HG03097 (cell line): Measurements from ENCODE around the gene POLR3A.
"Not testable (repeated sequence)": the region's sequence is repeated elsewhere in the genome, so short reads cannot be mapped to it uniquely, and the experiment has no call there.

Experiments
- ATAC-seq: cut with Tn5 transposase; IDR thresholded peaks from one replicate; pipeline ENCODE4 v1.9.1; 2021; ENCODE audit not compliant: unreplicated experiment, low FRiP score

The POLR3A gene

DNA sequence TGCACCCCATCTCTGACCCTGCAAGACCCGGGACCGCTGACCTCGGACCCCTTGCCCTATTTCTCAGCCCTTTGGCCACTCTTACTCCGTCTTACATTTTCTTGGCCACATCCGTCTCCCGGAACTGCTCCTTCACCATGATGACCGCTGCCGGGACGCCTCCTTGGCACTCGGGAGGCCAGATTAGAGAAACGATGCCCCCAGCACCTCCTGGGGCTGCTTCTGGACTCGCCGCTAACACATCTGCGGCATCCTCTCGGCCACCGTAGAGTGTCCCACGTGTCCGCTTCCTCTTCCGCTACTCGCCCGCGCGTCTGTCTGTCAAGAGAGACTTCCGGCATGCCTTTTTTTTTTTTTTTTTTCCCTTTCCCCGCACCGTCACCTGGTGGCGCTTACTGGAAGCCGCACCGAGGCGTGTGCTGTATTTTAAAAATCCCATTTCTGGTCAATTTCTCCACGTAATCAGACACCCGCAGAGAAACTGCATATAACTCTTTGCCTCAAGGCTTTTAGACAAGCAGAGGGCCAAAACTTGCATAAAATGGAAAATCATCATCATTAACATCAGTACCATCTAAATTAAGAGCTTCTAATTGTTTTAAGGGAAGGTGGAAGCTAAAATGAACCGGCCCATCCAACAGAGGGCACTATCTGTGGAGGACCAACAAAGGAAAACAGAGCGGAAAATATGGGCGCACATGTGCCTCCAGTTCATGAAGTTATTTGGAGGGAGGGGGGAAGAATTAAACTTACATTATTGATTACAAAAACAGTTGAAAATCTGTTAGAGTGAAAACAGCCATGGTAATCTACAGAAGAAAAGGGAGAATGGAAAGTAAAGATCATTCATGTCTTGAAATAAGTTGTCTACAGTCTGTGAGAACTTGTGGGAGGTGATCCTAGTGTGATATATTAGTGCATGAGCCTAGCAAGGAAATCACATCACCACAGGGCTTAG lies at the start of gene POLR3A:
POLR3A (minus strand) TSS at position 247 of the 958 bp plus-strand sequence; CDS start at position 139, 108 bp downstream.
- peak; percentile 54 for ATAC-seq

DNA sequence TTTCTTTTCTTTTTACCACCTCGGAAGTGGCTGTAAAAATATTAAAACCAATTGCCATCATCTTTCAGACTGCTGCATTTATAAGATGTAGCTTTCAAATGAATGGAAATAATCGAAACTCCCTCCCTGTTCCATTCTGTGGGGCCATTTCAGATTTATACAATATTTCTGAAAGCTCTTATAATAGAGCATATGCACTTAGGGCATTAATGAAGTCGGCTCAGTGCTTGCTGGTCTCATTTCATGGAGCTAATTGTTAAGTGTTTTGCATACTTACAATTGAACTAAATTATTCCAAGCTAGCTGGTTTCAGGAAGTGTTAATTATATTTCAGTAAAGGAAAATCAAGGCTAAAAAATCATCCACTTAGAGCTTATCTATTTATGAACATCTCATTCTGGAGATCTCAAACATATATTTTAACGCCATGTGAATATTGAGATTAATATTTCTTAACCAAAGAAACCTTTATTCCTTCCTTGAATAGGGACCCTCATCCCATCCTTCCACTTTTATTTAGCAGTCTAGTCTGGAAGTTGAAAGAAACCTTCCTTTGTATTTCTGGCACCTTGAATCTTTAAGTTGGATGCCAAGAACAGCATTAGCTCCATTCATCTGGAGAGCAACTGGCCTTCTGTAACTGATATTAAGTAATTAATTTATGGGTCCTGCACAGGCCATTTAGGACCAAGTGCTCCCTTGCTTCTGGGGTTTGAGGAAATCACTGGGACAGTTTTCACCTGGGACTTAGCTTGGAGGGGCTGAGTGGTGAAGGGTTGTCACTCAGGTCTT lies 49.4 kb upstream of the POLR3A start:
- no peak for ATAC-seq

DNA sequence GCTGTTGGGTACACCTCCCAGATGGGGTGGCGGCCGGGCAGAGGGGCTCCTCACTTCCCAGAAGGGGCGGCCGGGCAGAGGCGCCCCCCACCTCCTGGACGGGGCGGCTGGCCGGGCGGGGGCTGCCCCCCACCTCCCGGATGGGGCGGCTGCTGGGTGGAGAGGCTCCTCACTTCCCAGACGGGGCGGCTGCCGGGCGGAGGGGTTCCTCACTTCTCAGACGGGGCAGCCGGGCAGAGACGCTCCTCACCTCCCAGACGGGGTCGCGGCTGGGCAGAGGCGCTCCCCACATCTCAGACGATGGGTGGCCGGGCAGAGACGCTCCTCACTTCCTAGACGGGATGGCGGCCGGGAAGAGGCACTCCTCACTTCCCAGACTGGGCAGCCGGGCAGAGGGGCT lies 46.5 kb upstream of the POLR3A start:
- ATAC-seq: not testable (repeated sequence)

DNA sequence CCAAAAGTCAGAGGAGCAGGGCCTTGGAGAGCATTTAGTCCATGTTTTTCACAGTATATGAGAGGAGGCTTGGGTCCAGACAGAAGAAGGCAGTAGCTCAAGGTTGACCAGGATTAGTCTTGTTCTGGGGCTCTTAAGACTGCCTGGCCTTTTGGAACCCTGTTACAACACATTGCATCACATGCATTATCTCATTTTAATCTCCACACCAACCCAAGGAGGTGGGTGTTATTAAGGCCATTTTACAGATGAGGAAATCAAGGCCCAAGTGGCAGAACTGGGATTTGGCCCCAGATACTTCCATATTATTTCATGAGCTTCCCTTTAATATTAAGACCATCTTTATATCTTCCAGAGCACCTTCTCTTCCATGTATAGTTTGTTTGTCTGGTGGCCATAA lies 43.2 kb upstream of the POLR3A start:
- ATAC-seq: no peak

DNA sequence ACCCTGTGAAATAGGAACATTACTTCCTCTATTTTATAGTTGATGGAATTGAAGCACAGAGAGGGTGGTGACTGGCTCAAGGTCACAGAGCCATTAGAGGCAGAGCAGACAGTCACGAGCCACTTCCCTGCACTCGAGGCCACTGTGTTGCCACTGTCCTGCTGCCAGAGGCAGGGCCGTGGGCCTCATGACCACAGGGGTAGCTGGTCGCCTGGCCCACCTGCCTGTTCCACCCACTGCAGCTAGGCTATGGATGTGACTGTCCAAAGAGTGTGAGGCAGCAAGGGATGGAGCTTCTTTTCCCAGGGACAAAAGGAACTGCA lies 42.5 kb upstream of the POLR3A start:
- ATAC-seq: no peak

DNA sequence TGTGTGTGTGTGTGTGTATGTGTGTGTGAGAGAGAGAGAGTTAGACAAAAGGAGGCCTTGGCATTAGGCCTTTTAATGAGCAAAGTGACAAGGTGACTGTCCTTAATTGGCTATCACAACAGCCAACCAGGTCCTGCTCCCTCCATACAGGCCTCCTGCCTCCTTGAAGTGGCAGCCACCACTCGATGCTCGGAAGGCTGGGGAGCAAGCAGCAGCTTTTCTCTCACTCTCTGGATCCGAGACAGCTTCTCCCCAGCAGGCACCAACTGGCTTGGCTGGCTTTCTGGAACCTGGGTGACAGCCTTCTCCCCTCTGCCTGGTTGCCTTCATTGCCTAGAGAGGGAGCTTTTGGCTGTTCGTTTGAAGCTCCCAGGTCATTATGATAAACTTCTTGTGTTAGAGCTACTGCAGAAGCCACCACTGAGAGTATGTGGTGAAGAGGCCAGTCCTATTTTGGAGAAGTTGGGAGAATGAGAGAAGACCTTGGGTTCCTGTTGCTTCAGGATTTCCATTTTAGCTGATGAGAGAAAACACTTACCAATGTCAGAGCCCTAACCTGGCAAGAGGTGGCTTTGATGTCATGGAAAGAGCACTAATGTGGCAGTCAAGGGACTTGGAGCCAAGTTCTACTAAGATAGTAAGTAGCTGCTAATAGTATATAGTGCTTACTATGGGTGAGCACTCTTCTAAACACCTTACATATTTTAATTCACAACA lies 42.0 kb upstream of the POLR3A start:
- ATAC-seq: no peak

DNA sequence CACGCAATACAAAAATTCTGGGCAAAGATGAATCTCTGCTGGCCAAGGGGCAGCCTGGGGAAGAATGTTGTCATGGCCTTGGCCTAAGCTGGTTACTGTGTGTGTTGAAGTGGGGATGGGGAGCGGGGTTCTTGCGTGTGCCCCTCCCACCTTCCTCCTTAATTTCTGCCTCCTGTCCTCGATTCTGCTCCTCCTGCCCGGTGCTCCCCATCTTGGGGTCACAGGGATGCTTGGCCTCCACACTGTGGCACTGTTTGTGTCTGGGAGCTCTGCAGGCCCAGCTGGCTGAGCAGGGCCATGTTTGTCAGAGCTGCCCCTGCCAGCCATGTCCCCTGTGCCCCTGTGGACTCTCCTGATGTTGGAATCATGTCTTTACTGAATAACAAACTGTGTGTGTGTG lies 41.4 kb upstream of the POLR3A start:
- ATAC-seq: no peak

DNA sequence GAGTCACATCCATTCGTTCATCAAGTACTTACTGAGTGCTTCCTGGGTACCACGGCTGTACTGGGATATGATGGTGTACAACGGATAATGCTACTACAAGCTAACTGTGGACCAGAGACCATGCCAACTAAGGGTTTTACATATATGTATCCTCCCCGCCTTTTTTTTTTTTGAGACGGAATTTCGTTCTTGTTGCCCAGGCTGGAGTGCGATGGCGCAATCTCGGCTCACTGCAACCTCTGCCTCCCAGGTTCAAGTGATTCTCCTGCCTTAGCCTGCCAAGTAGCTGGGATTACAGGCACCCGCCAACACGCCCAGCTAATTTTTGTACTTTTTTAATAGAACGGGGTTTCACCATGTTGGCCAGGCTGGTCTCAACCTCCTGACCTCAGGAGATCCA lies 40.7 kb upstream of the POLR3A start:
- not testable (repeated sequence) for ATAC-seq

DNA sequence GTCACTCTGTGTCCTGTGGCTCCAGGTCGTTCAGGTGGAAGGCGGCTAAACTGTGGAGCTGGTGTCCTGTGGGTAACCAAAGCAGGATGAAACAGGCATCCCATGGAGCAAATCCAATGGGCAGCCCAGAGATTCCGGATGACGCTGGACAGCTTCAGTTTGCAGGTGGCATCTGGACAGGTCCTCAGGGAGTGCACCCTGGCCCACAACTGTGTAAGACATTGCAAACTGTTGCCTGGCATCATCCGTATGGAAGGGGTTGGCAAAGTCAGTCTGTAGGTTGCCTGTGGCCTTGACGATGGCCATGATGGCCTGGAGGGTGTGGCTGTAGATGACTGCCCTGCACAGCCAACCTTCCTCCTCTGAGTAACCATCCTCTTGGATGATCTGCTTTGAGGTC lies 39.8 kb upstream of the POLR3A start:
- ATAC-seq: no peak

DNA sequence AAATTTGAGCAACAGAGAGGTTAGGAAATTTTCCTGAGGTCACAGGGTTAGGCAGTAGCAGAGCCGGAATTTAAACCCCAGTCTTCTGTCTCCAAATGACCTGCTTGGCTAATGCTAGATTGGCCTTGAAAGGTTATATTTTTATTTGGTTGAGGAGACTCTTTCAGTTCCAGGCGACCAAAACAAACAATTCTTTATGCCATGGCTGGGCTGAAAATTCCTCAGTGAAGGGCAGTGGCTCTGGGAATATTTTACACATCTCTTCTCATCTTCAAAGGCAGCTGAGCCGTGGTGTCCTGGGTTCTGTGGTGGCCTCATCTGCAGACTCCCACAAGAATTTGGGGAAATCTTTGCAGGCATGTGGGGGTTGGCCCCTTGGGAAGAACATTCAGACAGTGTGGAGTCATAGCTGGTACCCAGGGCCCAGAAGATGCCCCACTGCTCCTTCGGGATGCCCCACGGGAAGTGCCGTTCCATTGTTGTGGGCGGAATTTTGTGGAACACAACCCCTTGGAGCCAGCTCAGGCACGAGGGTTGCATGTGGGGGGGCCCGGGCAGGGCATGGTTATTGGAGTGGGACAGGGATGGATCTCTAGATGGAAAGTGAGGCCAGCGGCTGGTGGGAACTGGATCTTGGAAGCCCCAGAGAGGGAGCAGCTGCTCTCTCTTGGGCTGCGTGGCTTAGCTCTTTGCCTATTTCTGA lies 37.6 kb upstream of the POLR3A start:
- no peak for ATAC-seq

DNA sequence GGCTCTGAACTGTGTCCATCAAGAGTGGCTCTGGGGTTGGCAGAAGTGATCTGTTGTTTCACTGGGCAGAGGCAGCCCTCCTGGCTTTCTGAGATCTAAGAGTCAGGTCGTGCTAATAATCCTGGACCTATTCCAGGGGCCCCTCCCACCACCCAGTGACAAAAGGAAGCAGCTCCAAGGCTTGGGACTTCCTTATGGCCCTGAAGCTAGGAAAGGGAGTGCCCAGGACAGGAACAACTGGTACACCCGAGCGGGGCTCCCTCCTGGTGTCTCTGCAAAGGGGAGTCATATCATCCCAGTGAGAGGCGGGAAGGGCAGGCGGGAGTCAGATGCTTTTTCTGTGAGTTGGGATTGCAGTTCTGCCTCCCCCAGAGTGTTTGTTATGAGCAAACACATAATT lies 36.7 kb upstream of the POLR3A start:
- ATAC-seq: no peak

DNA sequence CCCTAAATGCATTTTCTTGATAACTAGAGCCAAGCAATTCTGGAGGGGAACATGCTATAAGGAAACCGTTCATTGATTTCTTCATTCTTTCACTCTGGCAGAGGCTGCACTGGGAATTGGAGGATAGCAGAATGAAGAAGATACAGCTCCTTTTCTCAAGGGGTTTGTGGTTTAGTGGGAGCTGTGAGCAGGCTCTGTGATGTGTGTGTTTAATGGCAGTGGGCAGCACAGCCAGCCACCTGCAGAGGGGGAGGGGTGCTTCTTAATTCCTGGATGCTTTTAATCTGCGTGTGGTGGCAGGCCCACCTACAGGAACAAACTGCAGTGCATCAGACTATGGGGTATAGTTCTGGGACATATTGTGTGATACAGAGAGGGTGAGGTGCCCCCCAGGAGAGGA lies 36.3 kb upstream of the POLR3A start:
- ATAC-seq: no peak

DNA sequence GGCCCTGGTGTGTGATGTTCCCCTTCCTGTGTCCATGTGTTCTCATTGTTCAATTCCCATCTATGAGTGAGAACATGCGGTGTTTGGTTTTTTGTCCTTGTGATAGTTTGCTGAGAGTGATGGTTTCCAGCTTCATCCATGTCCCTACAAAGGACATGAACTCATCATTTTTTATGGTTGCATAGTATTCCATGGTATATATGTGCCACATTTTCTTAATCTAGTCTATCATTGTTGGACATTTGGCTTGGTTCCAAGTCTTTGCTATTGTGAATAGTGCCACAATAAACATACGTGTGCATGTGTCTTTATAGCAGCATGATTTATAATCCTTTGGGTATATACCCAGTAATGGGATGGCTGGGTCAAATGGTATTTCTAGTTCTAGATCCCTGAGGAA lies 35.6 kb upstream of the POLR3A start:
- not testable (repeated sequence) for ATAC-seq

DNA sequence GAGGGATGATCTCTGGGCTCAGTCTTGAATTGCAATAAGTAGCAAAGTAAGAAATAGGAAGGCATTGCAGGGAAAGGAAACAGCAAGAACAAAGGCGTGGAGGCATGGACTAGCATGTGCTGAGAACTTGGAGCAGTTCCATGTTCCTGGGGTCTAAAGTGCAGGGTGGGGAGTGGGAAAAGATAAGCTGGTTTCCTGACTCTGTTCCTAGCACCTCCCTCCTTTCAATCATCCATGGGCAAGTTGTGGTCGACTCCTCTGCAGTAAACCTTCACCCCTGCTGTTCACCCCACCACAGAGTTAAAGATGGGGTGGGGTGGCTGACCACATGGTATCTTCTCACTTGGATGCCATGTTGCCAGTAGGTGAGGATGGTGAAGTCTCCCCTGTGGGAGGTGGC lies 33.9 kb upstream of the POLR3A start:
- ATAC-seq: no peak

DNA sequence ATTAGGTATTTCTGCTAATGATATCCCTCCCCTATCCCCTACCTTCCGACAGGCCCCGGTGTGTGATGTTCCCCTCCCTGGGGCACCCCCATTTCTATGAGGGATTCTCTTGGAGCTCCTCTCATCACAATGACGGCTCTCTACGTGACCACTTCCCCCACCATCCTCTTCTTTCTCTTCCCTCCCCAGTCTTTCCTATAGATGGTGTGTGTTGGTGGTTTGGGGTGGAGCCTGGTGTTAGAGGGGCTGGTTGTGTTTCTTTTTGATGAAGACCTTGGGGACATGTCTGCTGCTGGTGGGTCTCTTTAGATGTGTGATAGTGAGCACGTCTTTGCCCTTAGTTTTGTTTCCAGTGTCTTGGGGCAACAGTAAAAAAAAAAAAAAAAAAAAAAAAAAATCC lies 33.0 kb upstream of the POLR3A start:
- no peak for ATAC-seq

DNA sequence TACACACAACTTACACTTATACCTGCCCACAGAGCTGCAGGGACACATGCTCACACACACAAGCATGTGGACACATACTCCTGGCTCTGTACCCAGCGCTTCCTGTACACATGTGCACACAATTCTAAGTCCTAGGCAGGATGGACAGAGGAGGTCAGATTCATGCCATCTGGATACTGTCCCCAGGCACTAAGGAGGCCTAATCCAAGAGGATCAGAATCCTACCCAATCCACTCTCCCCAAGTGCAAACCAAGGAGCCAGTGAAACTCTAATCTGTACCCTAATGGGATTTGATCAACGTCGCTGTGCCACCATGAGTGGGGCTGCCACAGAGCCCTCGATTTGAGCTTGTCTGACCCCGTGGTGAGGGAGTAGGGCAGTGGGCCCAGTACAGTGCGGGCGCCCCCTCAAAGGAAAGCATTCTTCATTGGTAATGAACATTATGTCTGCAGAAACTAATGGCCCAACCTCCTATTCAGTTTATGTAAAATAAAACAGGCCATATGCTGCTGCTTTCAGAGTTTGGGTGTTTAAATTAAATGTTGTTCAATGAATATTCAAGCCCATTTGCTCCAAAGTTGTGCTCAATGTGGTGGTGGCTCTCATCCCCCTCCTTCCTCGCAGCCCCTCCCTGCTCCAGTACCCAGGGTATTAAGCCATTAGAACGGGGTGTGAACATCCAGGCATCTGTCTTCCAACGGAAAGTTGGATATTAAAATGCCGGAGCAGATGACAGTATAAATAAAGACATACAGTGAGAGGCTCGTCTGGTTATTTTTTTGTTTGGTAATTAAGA lies 30.8 kb upstream of the POLR3A start:
- ATAC-seq: no peak

DNA sequence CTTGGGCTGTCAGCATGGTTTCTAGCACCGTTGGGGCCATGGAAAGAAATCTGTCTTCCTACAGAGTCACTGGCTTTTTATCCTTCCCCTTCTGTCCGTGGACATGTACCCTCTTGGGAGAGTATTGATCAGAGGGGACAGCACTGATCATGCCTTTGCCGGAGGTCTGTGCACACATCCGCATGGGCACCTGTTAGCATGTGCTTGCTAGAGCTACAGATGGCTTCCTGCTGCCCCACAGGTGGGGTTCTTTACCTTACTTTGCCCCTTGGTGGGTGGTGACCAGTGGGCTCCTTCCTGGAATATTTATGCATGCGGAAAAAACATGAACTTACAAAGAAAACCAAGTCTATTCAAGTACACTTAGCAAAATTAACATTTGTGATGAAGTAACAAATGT lies 29.2 kb upstream of the POLR3A start:
- no peak for ATAC-seq

DNA sequence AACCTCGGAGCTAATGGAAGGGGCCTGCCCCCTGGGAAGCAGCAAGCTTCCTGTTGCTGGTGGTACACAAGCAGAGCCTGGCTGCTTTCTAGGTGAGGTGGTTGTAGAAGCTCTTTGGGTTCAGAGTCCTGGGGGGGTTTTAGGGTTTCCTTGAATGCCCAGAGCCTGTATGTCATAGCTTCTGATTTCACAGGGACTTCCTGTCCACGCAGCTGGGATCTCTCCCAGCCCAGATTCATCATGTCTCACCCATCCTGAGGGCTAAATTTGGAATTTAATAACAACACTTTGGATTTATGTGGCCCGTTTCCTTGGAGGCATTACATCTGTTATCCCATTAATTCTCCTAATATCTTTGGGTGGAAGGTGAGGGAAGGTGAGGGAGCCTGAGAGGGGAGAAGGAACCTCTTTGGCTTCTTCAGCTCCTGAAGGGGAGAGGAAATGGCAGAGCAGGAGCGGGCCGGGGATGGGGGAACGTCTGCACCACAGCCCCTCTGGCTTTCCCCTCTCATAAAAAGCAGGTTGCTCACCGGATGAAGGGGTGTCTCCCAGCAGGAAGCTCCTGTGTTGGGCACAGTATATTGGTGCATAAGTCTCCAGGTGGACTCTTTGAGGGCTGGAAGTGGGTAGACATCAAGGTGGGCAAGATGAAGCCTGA lies 24.0 kb upstream of the POLR3A start:
- no peak for ATAC-seq

DNA sequence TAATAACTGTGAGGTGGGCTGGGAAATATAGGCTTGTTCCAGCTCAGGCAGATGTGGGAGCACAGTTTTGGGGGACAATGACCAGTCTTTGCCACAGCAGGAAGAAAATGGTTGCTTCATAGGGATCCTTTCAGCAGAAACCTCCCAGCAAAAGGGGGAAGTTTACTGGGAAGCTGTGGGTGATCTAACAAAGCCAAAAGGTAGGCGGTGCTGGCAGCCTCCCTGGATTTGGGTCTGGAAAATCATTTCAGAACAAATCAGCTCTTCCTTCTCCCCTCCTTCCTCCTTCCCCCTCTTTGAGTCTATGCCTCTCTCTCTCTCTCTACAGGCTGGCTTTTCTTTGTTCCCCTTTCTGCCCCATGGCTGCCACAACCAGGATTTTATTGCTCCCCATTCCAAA lies 20.5 kb upstream of the POLR3A start:
- ATAC-seq: no peak
